GM19043 (cell line): Measurements from ENCODE around the gene CDC37.
"Not testable (repeated sequence)": the region's sequence is repeated elsewhere in the genome, so short reads cannot be mapped to it uniquely, and the experiment has no call there.

Experiments used
- ATAC-seq: cut with Tn5 transposase; IDR thresholded peaks from one replicate; pipeline ENCODE4 v1.9.1; 2021; ENCODE audit warnings: low read depth; ENCODE audit not compliant: unreplicated experiment

The CDC37 gene

GRCh38 chr19:10398819-10399218, 4.5 kb downstream of the CDC37 start:
- ATAC-seq: no peak

GRCh38 chr19:10395917-10396316, 7.4 kb downstream of the CDC37 start:
- no peak for ATAC-seq

- ATAC-seq: no peak
These were observed 7.9 kb downstream of the CDC37 start for GRCh38 chr19:10395436-10395835.

GRCh38 chr19:10395003-10395402, 8.3 kb downstream of the CDC37 start:
- no peak for ATAC-seq

GRCh38 chr19:10393137-10393536, 10.2 kb downstream of the CDC37 start:
- no peak for ATAC-seq

- no peak for ATAC-seq
These were observed 11.2 kb downstream of the CDC37 start for GRCh38 chr19:10392120-10392519.

- ATAC-seq: no peak
These were observed 12.6 kb downstream of the CDC37 start for GRCh38 chr19:10390652-10391286.

GRCh38 chr19:10389863-10390262, 13.5 kb downstream of the CDC37 start:
- ATAC-seq: no peak

- no peak for ATAC-seq
These were observed 14.4 kb downstream of the CDC37 start for GRCh38 chr19:10388957-10389356.

- ATAC-seq: no peak
These were observed 18.8 kb downstream of the CDC37 start for GRCh38 chr19:10384580-10384979.

- ATAC-seq: not testable (repeated sequence)
These were observed 20.2 kb downstream of the CDC37 start for GRCh38 chr19:10383223-10383499.

GRCh38 chr19:10380313-10381102, 22.8 kb downstream of the CDC37 start, which contains the start of gene TYK2:
Gene TYK2 (minus strand): TSS chr19:10380572. CDS start chr19:10378406, 2,166 bp downstream.
- ATAC-seq: peak; percentile 86

GRCh38 chr19:10379880-10380312, 23.4 kb downstream of the CDC37 start:
- ATAC-seq: peak; percentile 8

GRCh38 chr19:10378124-10378523, 25.2 kb downstream of the CDC37 start:
- ATAC-seq: no peak

- not testable (repeated sequence) for ATAC-seq
These were observed 26.2 kb downstream of the CDC37 start for GRCh38 chr19:10377140-10377640.

GRCh38 chr19:10374931-10375330, 28.4 kb downstream of the CDC37 start:
- no peak for ATAC-seq

GRCh38 chr19:10372690-10373089, 30.7 kb downstream of the CDC37 start:
- ATAC-seq: no peak

GRCh38 chr19:10368101-10368803, 35.1 kb downstream of the CDC37 start:
- no peak for ATAC-seq

GRCh38 chr19:10366950-10367512, 36.3 kb downstream of the CDC37 start:
- ATAC-seq: not testable (repeated sequence)

- ATAC-seq: no peak
These were observed 37.8 kb downstream of the CDC37 start for GRCh38 chr19:10365518-10365917.

- ATAC-seq: no peak
These were observed 38.7 kb downstream of the CDC37 start for GRCh38 chr19:10364644-10365043.
